GM06990 (cell line): ENCODE data around the gene ATP8B4.

Experiments
- DNase-seq: peaks from one replicate; pipeline ENCODE4 v3.0.0-alpha.2; 2011; ENCODE audit not compliant: insufficient read length; ENCODE audit errors: extremely low read depth
- H3K27me3 ChIP-seq: replicated peaks from 2 replicates; pipeline ENCODE4 v1.6.0; 2011; ENCODE audit warnings: low read length; ENCODE audit not compliant: control insufficient read depth, insufficient read depth
- H3K36me3 ChIP-seq: 2 replicates; pipeline ENCODE4 v1.5.1; 2011; ENCODE audit warnings: low read length; ENCODE audit not compliant: control insufficient read depth, insufficient read depth
- H3K4me3 ChIP-seq: replicated peaks from 2 replicates; pipeline ENCODE4 v1.5.1; 2011; ENCODE audit warnings: low read depth, mild to moderate bottlenecking, control low read depth, low read length
- TF ChIP-seq, protein P1 (sequence below): IDR thresholded peaks from 2 replicates; pipeline ENCODE4 v1.5.1; 2011; ENCODE audit warnings: low read length, control low read depth, mild to moderate bottlenecking, inconsistent platforms; ENCODE audit not compliant: insufficient read depth, poor library complexity, severe bottlenecking

ATP8B4 gene

GRCh38 chr15:50051811-50052419 lies 67.1 kb downstream of the ATP8B4 start:
- no peaks in the 10 kb centered on the region for H3K27me3 ChIP-seq
- TF ChIP-seq, protein P1, sequence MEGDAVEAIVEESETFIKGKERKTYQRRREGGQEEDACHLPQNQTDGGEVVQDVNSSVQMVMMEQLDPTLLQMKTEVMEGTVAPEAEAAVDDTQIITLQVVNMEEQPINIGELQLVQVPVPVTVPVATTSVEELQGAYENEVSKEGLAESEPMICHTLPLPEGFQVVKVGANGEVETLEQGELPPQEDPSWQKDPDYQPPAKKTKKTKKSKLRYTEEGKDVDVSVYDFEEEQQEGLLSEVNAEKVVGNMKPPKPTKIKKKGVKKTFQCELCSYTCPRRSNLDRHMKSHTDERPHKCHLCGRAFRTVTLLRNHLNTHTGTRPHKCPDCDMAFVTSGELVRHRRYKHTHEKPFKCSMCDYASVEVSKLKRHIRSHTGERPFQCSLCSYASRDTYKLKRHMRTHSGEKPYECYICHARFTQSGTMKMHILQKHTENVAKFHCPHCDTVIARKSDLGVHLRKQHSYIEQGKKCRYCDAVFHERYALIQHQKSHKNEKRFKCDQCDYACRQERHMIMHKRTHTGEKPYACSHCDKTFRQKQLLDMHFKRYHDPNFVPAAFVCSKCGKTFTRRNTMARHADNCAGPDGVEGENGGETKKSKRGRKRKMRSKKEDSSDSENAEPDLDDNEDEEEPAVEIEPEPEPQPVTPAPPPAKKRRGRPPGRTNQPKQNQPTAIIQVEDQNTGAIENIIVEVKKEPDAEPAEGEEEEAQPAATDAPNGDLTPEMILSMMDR = peak; percentile 51
- DNase-seq = no peak
- no peaks in the 10 kb centered on the region for H3K36me3 ChIP-seq
- H3K4me3 ChIP-seq = no peak overlapping the region

DNA sequence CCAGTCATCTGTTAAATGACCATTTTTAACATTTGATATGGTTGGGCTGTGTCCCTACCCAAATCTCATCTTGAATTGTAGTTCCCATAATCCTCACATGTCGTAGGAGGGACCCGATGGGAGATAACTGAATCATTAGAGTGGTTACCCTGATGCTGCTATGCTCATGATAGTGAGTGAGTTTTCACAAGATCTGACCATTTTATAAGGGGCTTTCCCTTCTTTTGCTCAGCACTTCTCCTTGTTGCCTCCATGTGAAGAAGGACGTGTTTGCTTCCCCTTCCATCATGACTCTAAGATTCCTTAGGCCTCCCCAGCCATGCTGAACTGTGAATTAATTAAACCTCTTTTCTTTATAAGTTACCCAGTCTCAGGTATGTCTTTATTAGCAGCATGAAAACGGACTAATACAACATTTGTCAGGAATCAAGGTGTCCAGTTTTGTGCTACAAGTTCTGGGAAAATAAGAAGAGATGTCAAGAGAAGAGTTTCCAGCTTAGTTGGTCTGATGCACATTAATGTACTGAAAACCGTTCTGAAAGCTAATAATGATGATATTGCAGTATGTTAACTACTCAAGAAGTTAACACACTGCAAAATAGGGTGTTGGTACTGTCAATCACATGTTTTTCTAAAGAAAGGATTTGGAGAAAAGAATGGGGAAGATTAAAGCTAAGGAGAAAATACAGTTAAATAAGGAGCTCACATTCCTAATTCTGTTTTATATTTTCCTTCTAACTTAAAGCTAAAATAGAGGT lies 67.9 kb downstream of the ATP8B4 start:
- TF ChIP-seq, protein P1 = no peak
- no peak for DNase-seq
- Histone ChIP-seq H3K36me3 (no peaks in the 10 kb centered on the region), H3K27me3 (no peaks in the 10 kb centered on the region), H3K4me3 (no peak overlapping the region)

- TF ChIP-seq, protein P1 = no peak
- no peak for DNase-seq
Measured at GRCh38 chr15:50049871-50050270, 69.2 kb downstream of the ATP8B4 start.

GRCh38 chr15:50046867-50047266 lies 72.2 kb downstream of the ATP8B4 start:
- DNase-seq = no peak
- TF ChIP-seq, protein P1 = no peak
- Histone ChIP-seq H3K4me3 (no peak overlapping the region), H3K27me3 (no peaks in the 10 kb centered on the region), H3K36me3 (no peaks in the 10 kb centered on the region)

More at GRCh38 chr15:50049871-50050270, 69.2 kb downstream of the ATP8B4 start:
- no peak overlapping the region for H3K4me3 ChIP-seq
- no peaks in the 10 kb centered on the region for H3K27me3 ChIP-seq
- no peaks in the 10 kb centered on the region for H3K36me3 ChIP-seq

- TF ChIP-seq, protein P1 = no peak
- DNase-seq = no peak
- Histone ChIP-seq H3K4me3 (no peak overlapping the region), H3K36me3 (no peaks in the 10 kb centered on the region), H3K27me3 (no peaks in the 10 kb centered on the region; the same call in 1 of the 2 replicates)
Measured at GRCh38 chr15:50046159-50046558, 72.9 kb downstream of the ATP8B4 start.

DNA sequence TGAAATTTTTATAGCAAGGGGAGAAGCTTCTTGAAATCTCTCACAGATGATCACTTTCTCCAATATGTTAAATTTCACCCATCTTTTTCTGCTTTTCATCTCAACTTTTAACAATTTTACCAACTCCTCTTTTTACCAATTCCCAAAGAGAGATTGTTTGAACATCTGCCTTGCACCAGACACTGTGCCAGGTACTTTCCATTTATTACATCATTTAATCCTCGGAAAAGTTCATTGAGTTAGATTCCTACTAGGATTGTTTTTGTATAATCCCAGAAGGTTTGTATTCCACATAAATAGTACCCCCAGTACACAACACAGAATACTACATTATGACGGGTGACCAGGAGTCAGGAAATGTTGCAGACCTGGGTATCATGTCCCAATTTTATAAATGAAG lies 74.1 kb downstream of the ATP8B4 start:
- no peaks in the 10 kb centered on the region for H3K36me3 ChIP-seq
- no peaks in the 10 kb centered on the region; the same call in 1 of the 2 replicates for H3K27me3 ChIP-seq
- H3K4me3 ChIP-seq = no peak overlapping the region
- DNase-seq = no peak
- TF ChIP-seq, protein P1 = no peak
